ENCODE results near the gene VMO1. TPM values are rescaled to one million over a fixed set of nuclear protein-coding genes. Genes with fewer than 3 reads are reported as not detected.

VMO1 gene
- total RNA-seq, 4 donors from 2014 or later = 4.6 to 54.9 (median 5.7) TPM; not detected in 1

- TF ChIP-seq CTCF (IDR thresholded peaks at IDR 0.05; ENCODE audit: low read depth) = no peak
Observed at GRCh38 chr17:4795168-4795567, 9.0 kb upstream of the VMO1 start.

- TF ChIP-seq CTCF (IDR thresholded peaks at IDR 0.05; ENCODE audit: low read depth) = no peak
Observed at GRCh38 chr17:4790705-4791088, 4.5 kb upstream of the VMO1 start.

GRCh38 chr17:4789951-4790704 is 4.0 kb upstream of the VMO1 start:
- TF ChIP-seq CTCF (IDR thresholded peaks at IDR 0.05; ENCODE audit: low read depth) = no peak

GRCh38 chr17:4789701-4789950 is 3.5 kb upstream of the VMO1 start:
- no peak for TF ChIP-seq CTCF (IDR thresholded peaks at IDR 0.05; ENCODE audit: low read depth)

GRCh38 chr17:4788807-4789700 is 2.9 kb upstream of the VMO1 start, which contains the start of gene GLTPD2:
Gene GLTPD2, plus strand, starts transcription at chr17:4788964. Its CDS starts 48 bp downstream, at chr17:4789012.
- TF ChIP-seq CTCF (IDR thresholded peaks at IDR 0.05; ENCODE audit: low read depth) = no peak

- TF ChIP-seq CTCF (IDR thresholded peaks at IDR 0.05; ENCODE audit: low read depth) = no peak
Observed at GRCh38 chr17:4788159-4788806, 2.1 kb upstream of the VMO1 start.

- no peak for TF ChIP-seq CTCF (IDR thresholded peaks at IDR 0.05; ENCODE audit: low read depth)
Observed at GRCh38 chr17:4786516-4786915, 352 bp upstream of the VMO1 start.

All from subcutaneous adipose tissue (tissue), 4 donors.